ENCODE measurements around the gene CSGALNACT2.

CSGALNACT2 gene

DNA sequence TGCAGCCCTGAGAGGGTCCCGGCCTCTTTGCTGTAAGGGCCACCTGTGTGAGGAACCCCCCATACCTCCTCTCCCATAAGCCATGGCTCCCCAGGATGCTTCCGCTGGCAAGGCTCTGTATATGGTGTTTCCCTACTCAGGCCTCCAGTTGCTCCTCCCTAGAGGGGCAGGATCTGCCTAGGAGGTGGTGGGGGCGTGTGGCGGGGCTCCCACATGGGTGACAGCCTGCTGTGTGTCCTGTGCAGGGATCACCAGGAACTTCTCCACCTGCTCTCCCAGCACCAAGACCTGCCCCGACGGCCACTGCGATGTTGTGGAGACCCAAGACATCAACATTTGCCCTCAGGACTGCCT, 25.7 kb upstream of the CSGALNACT2 start:
- no peak for DNase-seq

DNA sequence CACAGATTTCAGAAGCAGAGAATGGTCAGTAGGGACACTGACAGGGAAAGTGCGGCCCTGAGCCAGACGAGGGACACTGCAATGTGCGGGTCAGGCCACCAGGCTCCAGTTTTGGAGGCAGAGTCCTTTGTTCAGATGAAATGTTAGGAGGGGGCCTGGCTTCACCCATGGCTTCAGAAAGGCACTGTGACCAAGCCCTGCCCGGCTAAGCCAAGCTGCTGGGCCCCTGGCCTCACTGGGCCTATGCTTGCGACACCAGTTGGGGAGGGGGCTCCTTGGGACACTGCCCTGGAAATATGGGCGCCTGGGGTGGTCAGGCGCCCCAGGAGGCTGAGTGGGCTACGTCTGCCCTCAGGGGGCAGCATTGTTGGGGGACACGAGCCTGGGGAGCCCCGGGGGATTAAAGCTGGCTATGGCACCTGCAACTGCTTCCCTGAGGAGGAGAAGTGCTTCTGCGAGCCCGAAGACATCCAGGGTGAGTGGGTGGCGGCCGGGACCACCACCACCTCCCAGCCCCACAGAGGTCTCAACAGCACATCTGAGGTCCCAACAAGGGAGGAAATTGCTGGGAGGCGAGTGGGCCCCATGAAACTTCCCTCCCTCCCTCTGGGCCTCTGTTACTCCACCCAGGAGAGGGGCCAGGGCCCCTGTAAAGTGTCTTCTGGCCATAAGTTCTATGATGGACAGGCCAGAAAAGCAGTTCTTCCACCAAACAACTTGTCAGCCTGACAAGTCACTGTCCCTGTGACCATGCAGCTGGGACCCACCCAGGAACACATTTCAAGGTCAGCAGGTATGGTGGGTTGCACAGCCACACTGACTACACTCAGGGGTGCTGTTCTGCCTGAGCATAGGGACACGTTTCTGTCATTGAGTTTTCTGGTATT, 24.8 kb upstream of the CSGALNACT2 start:
- DNase-seq = no peak

- DNase-seq = no peak
Observed at GRCh38 chr10:43114088-43114742, 24.0 kb upstream of the CSGALNACT2 start.

DNA sequence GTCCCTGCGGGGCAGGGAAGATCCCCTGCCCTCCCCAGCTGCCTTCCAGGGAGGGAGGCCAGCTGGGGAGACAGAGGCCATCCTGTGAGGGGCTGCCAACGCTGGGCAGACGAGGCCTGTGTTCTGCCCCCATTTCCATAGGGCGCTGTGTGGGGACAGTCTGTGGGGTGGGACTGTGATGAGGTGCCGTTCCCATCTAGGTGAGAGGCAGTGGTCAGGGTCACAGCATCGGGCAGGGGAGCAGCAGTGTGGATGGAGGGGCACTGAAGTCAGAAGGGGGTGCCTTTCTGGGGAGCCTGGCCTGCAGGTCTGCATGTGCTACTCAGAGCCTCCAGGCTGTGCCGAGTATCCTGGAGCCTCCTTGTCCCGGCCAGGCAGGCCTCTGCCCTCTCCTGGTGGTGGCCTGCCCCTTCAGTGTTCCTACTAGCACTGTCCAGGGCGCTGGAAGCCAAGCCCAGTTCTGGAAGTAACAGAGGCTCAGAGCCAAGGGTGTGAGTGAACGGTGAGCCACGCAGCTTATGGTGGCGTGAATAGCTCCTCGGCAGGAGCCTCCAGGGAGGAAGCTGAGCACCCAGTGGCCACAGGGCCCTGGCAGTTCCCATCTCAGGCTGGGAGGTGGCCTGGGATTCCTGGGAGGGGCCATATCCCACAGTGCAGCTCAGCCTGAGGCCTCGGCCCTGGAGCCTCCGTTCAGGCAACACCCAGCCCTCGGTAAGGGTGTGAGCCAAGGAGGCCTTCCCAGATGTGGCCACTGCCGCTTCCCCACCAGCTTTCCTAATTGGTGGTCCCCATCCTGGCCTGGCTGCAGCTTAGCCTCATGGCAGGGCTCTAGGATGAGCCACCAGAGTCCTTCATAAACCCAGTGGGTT, 23.3 kb upstream of the CSGALNACT2 start:
- no peak for DNase-seq

DNA sequence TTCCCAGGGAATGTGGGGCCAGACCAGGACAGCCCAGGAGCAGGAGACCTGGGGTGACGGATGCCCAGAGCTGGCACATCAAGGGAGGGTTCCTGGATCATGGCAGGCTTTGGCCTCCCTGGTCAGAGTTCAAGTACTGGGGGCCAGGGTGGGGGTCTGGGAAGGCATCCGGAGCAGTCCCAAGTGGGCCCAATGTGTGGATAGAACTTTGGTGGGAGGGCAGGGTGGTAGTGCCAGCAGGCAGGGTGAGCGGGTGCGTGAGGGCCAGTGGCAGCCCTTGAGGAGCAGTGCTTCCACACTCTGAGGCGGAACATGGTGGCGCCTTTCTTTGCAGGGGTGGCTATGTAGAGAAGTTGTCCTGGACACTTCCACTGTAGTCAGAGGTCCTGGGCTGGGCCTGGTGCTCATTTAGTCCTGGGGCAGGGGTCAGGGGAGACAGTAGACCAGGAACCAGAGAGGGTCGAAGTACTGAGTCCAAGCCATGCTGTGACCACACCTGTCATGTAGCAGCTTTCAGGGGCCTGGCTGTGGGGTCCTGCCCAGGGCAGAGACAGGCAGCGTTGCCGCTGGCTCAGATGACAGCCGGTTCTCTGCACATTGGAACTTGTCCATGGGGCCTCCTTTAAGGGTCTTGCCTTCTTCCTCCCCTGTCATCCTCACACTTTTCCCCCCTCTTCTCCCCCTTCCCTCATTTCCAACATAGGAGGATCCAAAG, 22.2 kb upstream of the CSGALNACT2 start:
- no peak for DNase-seq

DNA sequence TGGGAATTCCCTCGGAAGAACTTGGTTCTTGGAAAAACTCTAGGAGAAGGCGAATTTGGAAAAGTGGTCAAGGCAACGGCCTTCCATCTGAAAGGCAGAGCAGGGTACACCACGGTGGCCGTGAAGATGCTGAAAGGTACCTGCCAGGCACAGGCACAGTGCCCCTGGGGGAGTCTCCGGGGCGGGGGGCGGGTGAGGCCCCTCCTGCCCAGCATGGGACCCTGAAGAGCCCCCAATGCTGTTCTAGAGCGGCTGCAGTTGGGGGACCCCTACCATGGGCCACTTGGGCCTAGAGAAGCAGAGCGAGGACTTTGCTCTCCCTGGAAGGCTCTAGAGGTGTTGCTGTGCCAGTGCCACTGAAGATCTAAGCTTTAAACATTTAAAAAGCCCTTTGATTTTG, 21.6 kb upstream of the CSGALNACT2 start:
- DNase-seq = no peak

DNA sequence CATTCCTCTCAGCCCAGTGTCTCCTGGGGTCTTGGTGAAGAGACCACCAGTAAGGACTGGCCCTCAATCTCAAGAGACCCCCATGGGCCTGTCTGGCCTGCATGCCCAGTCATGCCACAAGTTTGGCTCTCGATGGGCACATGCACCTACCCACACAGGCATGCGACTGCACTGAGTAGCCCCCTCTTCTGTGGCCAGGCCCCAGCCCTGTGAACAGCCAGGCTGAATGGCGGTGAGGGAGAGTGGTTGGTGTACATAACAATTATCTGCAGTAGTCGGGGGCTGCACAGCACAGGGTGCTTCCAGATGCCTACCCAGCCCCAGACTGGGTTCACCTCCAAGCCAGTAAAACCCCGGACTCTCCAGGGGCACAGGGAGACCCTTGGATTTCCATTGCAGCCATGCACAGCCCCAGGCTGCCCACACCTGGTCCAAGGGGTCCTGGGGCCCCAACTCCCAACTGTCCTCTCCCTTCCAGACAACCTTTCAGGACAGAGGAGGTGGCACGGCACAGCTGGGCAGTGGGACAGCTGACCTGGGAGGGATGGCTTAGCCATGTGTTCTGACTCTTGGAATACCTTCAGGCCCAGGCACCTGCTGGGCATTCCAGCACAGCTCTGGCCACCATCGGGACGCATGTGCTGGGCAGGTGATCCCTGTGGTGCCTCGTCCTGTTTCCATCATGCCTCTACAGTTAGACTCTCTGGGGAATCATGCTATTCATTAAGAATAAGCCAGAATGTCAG, 21.0 kb upstream of the CSGALNACT2 start:
- no peak for DNase-seq

DNA sequence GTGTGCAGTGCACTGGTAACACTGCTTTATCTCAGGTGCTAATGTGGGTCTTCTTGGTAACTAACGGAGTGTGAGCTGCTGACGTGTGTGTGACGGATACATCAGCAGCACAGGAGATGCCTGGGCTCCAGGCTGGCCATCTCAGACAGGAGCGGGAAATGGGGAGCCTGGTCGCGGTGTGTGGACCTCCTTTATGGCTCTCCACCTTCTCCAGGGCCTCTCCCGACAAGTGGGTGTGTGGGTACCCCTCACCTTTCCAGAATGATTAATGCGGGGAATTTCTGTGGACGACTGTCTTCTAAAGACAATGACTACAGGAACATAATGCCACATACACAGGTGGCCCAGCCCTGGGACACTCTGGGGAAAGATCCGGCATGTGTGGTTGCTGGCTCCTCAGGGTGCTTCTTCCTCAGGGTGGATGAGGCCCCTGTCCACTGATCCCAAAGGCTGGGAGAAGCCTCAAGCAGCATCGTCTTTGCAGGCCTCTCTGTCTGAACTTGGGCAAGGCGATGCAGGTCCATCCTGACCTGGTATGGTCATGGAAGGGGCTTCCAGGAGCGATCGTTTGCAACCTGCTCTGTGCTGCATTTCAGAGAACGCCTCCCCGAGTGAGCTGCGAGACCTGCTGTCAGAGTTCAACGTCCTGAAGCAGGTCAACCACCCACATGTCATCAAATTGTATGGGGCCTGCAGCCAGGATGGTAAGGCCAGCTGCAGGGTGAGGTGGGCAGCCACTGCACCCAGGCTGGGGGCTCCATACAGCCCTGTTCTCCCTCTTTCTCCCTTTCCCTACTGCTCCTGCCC, 20.3 kb upstream of the CSGALNACT2 start:
- DNase-seq = no peak

DNA sequence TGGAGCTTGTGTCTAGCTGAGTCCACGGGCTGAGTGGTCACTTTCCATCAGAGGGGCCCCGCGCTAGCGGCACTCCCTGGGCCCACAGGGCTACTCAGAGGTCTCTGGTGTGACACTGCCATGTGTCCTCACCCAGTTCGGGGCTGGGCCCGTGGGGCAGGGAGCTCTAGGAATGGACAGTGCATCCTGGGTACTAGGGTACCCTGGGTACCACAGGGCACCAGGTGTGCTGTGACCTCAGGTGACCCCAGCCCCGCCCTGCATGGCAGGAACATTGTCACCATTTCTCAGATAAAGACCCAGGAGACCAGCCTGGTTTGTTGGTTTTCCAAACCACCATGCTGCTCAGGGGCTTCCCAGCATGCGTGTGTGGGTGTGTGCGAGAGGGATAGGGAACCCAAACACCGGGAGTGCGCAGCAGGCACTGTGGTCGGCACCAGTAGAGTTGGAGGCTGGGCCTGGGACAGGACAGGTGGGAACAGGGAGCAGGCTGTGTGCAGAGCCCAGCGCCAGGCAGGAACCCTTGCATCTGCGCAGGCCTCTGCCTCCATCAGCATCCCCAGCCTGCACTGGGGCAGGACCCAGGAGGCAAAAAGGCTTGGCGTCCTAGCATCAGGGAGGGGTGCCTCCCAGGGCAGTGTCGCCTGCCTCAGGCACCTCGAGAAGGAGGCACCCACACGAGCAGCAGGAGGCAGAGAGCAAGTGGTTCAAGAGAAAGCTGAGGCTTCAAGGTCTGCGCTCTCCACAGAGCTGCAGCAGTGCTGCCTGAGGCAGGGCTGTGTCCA, 19.4 kb upstream of the CSGALNACT2 start:
- no peak for DNase-seq

GRCh38 chr10:43119416-43120115, 18.7 kb upstream of the CSGALNACT2 start:
- no peak for DNase-seq

DNA sequence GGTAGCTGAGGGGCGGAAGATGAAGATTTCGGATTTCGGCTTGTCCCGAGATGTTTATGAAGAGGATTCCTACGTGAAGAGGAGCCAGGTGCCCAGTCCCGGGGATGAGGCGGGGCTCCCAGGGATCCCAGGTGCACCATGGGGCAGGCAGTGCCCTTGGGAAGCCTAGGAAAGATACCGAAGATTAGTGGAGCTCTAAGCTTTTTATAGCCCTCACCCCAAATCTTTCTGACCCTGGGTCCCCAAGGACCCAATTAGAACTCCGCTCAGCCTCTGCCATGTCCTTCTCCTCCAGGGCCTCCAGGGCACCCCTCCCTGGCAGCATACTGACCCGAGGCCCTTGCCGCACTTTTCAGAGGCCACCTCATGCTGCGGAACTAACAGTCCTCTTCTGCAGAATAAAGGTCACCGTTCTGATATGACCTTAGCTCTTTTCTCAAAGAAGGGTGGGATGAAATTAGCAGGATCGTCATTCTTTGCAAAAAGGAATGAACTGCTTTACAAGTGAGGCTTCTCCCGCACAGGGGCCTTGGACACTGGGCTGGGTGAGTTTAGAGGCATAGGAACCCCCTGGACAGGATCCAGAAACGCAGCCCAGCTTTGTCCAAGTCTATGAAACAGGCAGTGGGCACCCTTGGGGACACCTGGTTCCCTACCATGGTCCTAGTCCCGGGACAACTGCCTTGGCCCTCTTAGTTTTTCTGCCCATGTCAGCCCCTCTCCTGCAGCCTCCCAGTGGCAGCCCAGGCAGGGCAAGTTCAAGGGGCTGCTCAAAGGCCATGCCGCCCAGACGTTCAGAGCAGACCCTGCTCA, 17.9 kb upstream of the CSGALNACT2 start:
- DNase-seq = no peak

- DNase-seq = no peak
Observed at GRCh38 chr10:43120929-43121314, 17.3 kb upstream of the CSGALNACT2 start.

DNA sequence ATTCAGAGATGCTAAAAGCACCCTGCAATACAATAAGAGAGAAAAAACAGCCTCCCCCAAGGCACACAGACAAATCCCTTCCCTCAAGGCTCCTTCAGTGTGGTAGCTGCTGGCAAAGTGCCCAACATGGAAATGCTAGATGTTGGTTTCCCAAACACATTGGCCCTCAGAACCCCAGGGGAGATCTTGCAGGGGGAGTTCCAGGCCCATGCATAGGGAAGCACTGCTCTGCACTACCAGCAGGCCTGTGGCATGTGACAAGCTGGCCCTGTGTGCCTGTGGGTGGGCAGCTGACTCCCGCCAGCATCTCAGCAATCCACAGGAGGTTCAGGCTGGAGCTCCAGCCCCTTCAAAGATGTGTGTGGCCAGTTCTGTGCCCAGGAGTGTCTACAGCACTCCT, 16.8 kb upstream of the CSGALNACT2 start:
- DNase-seq = no peak

DNA sequence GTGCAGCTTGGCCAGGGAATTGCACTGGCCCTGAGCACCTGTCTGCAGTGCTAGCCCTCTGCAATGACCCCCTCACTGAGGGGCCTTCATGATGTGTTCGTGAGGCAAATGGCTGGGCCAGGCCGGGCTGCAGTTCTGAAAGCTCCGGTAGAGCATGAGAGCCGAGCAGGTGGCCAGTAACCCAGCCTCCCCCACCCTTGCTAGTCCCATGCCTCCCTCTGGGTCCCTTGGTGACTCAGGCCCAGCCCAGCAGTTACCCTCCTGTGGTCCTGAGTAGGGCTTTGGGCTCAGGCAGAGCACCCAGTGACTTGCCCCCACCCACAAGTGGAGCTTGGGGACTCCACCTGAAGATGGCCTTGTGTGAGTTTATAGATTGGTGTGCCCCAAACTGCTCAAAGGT, 16.1 kb upstream of the CSGALNACT2 start:
- no peak for DNase-seq

- DNase-seq = no peak
Observed at GRCh38 chr10:43122826-43123225, 15.4 kb upstream of the CSGALNACT2 start.

GRCh38 chr10:43123361-43124093, 14.7 kb upstream of the CSGALNACT2 start:
- no peak for DNase-seq

DNA sequence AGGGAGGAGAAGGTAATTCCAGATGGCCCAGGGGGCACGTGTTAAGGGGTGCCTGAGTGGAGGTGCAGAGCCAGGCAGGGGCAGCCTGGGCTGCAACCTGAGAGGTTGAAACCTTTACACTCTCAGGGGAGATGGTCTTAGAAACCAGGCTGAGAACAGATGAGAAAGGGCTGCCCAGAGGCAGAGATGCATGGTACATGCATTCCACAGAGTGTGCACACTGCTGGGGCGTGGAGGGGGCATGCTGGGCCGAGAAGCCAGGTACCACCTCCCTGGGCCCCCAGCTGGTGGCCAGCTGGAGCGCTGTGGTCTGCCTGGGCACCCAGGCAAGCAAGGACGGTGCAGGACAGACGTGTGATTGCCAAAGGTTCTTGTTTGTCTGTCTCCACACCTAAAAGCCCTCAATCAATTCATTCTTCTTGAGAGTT, 14.1 kb upstream of the CSGALNACT2 start:
- no peak for DNase-seq
